ENCODE measurements around the gene JOSD2.

- TF ChIP-seq, protein P1, sequence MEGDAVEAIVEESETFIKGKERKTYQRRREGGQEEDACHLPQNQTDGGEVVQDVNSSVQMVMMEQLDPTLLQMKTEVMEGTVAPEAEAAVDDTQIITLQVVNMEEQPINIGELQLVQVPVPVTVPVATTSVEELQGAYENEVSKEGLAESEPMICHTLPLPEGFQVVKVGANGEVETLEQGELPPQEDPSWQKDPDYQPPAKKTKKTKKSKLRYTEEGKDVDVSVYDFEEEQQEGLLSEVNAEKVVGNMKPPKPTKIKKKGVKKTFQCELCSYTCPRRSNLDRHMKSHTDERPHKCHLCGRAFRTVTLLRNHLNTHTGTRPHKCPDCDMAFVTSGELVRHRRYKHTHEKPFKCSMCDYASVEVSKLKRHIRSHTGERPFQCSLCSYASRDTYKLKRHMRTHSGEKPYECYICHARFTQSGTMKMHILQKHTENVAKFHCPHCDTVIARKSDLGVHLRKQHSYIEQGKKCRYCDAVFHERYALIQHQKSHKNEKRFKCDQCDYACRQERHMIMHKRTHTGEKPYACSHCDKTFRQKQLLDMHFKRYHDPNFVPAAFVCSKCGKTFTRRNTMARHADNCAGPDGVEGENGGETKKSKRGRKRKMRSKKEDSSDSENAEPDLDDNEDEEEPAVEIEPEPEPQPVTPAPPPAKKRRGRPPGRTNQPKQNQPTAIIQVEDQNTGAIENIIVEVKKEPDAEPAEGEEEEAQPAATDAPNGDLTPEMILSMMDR (IDR thresholded peaks at IDR 0.05) = no peak
- TF ChIP-seq POLR2A (IDR thresholded peaks at IDR 0.05) = no peak
These were observed 44.3 kb downstream of the JOSD2 start for GRCh38 chr19:50466706-50467039.
